Testis (tissue), 2 donors: ENCODE results near the gene LMF2.

ENCODE experiments used
- CTCF ChIP-seq, 3 experiments: fragments of 450-650 bp in 2 of 3; fragments of 200-600 bp in 1 of 3; sonication (generic) in 1 of 3; IDR thresholded peaks; one replicate each; pipeline ENCODE4 v1.5.1; 2016 to 2019; ENCODE audit warnings: antibody characterized with exemption in 3 of 3, mild to moderate bottlenecking in 2 of 3, moderate library complexity in 1 of 3
- POLR2A ChIP-seq: fragments of 450-650 bp; IDR thresholded peaks from one replicate; pipeline ENCODE4 v1.6.1; 2017; ENCODE audit warnings: antibody characterized with exemption, mild to moderate bottlenecking, moderate library complexity

DNA sequence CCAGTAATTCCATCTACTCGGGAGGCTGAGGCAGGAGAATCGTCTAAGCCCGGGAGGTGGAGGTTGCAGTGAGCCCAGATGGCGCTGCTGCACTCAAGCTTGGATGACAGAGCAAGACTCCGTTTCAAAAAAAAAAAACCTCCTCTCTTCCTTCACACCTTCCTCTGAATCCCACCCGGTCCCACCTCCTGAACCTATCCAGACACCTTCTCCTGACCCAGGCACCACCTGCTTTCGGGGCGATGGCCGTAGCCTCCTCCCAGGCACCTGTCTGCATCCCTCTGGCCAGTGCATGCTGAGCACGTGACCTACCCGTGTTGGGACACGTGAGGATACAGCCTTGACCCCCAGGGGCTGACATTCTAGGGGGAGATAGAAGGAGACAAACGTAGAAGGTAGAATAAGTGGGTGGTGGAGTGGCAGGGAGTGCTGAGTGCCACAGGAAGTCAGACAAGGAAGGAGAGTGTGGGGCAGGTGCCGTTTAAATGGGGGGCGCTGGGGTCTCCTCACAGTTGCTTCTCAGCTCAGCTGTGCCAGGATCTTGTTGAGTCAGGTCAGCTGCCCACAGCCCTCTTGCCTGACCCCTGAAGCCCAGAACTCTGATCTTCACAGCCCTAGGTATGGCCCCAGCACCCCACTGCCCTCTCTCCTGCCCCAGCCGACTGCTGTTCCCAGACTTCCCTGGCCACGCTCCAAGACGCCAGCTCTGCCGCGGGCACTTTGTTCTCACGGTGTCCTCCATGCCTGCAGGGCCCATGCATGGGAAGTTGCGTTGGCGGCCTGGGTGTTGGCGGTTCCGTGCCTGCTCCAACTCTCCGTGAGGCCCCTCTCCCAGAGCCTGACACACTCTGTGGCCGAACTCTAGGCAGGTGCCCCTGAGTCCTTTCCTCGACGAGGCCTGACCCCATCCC lies 22.0 kb downstream of the LMF2 start:
- TF ChIP-seq CTCF (IDR thresholded peaks at IDR 0.05): no peak
- no peak for TF ChIP-seq POLR2A
